Measurements from ENCODE around the gene TTC7B. TPM values are rescaled to one million over a fixed set of nuclear protein-coding genes. Genes with fewer than 3 reads are reported as not detected.

TTC7B gene
- total and polyA plus RNA-seq, 9 of the 15 experiments (the other 6 are each of a cell fraction or from before 2014, with no cell fraction given) = 2.2 to 77.2 (median 36.7) TPM

DNA sequence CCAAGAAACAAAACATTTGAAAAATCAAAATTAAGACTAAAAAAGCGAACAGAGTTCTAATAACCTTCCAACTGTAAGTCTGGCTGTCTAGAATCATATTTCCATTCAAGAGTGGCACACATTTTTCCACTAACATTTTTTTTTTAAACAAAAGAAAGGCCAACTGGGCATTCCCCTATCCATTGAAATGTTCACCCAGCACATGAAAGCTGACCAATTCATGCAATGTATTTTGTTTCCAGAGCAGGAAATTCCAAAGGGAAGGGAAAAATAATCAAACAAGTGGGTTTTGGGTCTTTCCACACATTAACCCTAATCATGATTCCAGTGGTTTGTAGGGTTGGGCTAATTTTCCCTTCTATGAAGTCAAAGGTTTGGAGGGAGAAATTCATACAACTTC is 212.9 kb downstream of the TTC7B start (continued):
- TF ChIP-seq ZC3H11A (IDR thresholded peaks at IDR 0.05; ENCODE audit: low read depth, low read length) (no peak), HMG20A (CRISPR knock-in tag; conservative IDR thresholded peaks at IDR 0.05) (no peak), RBM17 (IDR thresholded peaks at IDR 0.05; ENCODE audit: borderline replicate concordance, low read depth, low read length) (no peak), XRCC5 (IDR thresholded peaks at IDR 0.05; ENCODE audit: low read depth, low read length) (no peak), PTRF (tag; IDR thresholded peaks at IDR 0.05) (no peak), RB1 (IDR thresholded peaks at IDR 0.05; ENCODE audit: low read depth) (no peak), SIN3A (IDR thresholded peaks at IDR 0.05; ENCODE audit: borderline replicate concordance in 2 of 2, control insufficient read depth in 1 of 2, low read depth in 2 of 2, low read length in 2 of 2) (no peak), SREBF1 (IDR thresholded peaks at IDR 0.05; ENCODE audit: borderline replicate concordance, low read depth, low read length) (no peak)
- TF ChIP-seq, protein P1, sequence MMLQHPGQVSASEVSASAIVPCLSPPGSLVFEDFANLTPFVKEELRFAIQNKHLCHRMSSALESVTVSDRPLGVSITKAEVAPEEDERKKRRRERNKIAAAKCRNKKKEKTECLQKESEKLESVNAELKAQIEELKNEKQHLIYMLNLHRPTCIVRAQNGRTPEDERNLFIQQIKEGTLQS (IDR thresholded peaks at IDR 0.05) = no peak
- TF ChIP-seq, protein P1 (CRISPR knock-in tag; conservative IDR thresholded peaks at IDR 0.05) = no peak
- TF ChIP-seq, protein P2, sequence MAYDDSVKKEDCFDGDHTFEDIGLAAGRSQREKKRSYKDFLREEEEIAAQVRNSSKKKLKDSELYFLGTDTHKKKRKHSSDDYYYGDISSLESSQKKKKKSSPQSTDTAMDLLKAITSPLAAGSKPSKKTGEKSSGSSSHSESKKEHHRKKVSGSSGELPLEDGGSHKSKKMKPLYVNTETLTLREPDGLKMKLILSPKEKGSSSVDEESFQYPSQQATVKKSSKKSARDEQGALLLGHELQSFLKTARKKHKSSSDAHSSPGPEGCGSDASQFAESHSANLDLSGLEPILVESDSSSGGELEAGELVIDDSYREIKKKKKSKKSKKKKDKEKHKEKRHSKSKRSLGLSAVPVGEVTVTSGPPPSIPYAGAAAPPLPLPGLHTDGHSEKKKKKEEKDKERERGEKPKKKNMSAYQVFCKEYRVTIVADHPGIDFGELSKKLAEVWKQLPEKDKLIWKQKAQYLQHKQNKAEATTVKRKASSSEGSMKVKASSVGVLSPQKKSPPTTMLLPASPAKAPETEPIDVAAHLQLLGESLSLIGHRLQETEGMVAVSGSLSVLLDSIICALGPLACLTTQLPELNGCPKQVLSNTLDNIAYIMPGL (CRISPR knock-in tag; IDR thresholded peaks at IDR 0.05) = no peak
- TF ChIP-seq, protein P3, sequence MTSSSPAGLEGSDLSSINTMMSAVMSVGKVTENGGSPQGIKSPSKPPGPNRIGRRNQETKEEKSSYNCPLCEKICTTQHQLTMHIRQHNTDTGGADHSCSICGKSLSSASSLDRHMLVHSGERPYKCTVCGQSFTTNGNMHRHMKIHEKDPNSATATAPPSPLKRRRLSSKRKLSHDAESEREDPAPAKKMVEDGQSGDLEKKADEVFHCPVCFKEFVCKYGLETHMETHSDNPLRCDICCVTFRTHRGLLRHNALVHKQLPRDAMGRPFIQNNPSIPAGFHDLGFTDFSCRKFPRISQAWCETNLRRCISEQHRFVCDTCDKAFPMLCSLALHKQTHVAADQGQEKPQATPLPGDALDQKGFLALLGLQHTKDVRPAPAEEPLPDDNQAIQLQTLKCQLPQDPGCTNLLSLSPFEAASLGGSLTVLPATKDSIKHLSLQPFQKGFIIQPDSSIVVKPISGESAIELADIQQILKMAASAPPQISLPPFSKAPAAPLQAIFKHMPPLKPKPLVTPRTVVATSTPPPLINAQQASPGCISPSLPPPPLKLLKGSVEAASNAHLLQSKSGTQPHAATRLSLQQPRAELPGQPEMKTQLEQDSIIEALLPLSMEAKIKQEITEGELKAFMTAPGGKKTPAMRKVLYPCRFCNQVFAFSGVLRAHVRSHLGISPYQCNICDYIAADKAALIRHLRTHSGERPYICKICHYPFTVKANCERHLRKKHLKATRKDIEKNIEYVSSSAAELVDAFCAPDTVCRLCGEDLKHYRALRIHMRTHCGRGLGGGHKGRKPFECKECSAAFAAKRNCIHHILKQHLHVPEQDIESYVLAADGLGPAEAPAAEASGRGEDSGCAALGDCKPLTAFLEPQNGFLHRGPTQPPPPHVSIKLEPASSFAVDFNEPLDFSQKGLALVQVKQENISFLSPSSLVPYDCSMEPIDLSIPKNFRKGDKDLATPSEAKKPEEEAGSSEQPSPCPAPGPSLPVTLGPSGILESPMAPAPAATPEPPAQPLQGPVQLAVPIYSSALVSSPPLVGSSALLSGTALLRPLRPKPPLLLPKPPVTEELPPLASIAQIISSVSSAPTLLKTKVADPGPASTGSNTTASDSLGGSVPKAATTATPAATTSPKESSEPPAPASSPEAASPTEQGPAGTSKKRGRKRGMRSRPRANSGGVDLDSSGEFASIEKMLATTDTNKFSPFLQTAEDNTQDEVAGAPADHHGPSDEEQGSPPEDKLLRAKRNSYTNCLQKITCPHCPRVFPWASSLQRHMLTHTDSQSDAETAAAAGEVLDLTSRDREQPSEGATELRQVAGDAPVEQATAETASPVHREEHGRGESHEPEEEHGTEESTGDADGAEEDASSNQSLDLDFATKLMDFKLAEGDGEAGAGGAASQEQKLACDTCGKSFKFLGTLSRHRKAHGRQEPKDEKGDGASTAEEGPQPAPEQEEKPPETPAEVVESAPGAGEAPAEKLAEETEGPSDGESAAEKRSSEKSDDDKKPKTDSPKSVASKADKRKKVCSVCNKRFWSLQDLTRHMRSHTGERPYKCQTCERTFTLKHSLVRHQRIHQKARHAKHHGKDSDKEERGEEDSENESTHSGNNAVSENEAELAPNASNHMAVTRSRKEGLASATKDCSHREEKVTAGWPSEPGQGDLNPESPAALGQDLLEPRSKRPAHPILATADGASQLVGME (CRISPR knock-in tag; IDR thresholded peaks at IDR 0.05) = no peak

Data from K562 (cell line).